Neural cell (in vitro differentiated cells): ENCODE data around the gene GAS2L3. TPM values are rescaled to one million over a fixed set of nuclear protein-coding genes. Genes with fewer than 3 reads are reported as not detected.
A peak's percentile ranks its signal among the peaks of the same experiment; 100 is the strongest.

Experiments used
- H2AFZ ChIP-seq: fragments of 200-600, 300-800 bp; sonication (generic), shearing (Covaris generic); 2 replicates; pipeline ENCODE4 v1.6.0; 2014; ENCODE audit warnings: low read depth, mild to moderate bottlenecking, antibody characterized with exemption, low read length, moderate library complexity
- H3F3A ChIP-seq: fragments of 200-600 bp; shearing (Covaris generic); 2 replicates; pipeline ENCODE4 v1.6.1; 2016; ENCODE audit warnings: mild to moderate bottlenecking, moderate library complexity, mixed read lengths, antibody characterized with exemption, low read length; ENCODE audit not compliant: insufficient read depth, poor library complexity, severe bottlenecking
- H3K27ac ChIP-seq: fragments of 200-600, 300-800 bp; sonication (generic), shearing (Covaris generic); 2 replicates; pipeline ENCODE4 v1.5.1; 2014; ENCODE audit warnings: mild to moderate bottlenecking, low read length, moderate library complexity
- H3K27me3 ChIP-seq: fragments of 300-800, 200-600 bp; sonication (generic), shearing (Covaris generic); 2 replicates; pipeline ENCODE4 v1.6.0; 2014; ENCODE audit warnings: mild to moderate bottlenecking, low read depth, low read length, moderate library complexity; ENCODE audit not compliant: insufficient read depth
- H3K36me3 ChIP-seq: fragments of 300-800, 200-600 bp; sonication (generic), shearing (Covaris generic); 2 replicates; pipeline ENCODE4 v1.5.1; 2014; ENCODE audit warnings: mild to moderate bottlenecking, antibody characterized with exemption, low read length, moderate library complexity; ENCODE audit not compliant: insufficient read depth
- H3K4me2 ChIP-seq: fragments of 300-800, 200-600 bp; sonication (generic), shearing (Covaris generic); 2 replicates; pipeline ENCODE4 v1.6.0; 2014; ENCODE audit warnings: mild to moderate bottlenecking, low read length
- H3K4me3 ChIP-seq: fragments of 300-800, 200-600 bp; sonication (generic), shearing (Covaris generic); 2 replicates; pipeline ENCODE4 v1.5.1; 2014; ENCODE audit warnings: mild to moderate bottlenecking, low read length, moderate library complexity
- H3K79me2 ChIP-seq: fragments of 200-600 bp; shearing (Covaris generic); replicated peaks from 2 replicates; pipeline ENCODE4 v1.6.0; 2014; ENCODE audit warnings: mild to moderate bottlenecking, low read length, moderate library complexity; ENCODE audit not compliant: insufficient read depth
- H3K9ac ChIP-seq: fragments of 300-800, 200-600 bp; sonication (generic), shearing (Covaris generic); 2 replicates; pipeline ENCODE4 v1.6.1; 2016; ENCODE audit warnings: mild to moderate bottlenecking, low read length, mixed read lengths
- H3K9me2 ChIP-seq: fragments of 200-600 bp; shearing (Covaris generic); 2 replicates; pipeline ENCODE4 v1.6.1; 2016; ENCODE audit warnings: mild to moderate bottlenecking, low read length, mixed read lengths; ENCODE audit not compliant: insufficient read depth
- H3K9me3 ChIP-seq: fragments of 200-600, 300-800 bp; sonication (generic), shearing (Covaris generic); 2 replicates; pipeline ENCODE4 v1.6.1; 2016; ENCODE audit warnings: mild to moderate bottlenecking, mixed run types, low read length, moderate library complexity, mixed read lengths
- H4K20me1 ChIP-seq: fragments of 200-600 bp; shearing (Covaris generic); 2 replicates; pipeline ENCODE4 v1.6.1; 2016; ENCODE audit warnings: mild to moderate bottlenecking, mixed run types; ENCODE audit not compliant: insufficient read depth
- CTCF ChIP-seq: fragments of 450-650 bp; IDR thresholded peaks from 2 replicates; pipeline ENCODE4 v1.5.1; 2014; ENCODE audit warnings: antibody characterized with exemption, mild to moderate bottlenecking, moderate library complexity; ENCODE audit not compliant: poor library complexity, severe bottlenecking
- EP300 ChIP-seq: fragments of 450-650 bp; conservative IDR thresholded peaks from 2 replicates; pipeline ENCODE4 v1.6.1; 2014; ENCODE audit warnings: antibody characterized with exemption, mild to moderate bottlenecking, moderate library complexity; ENCODE audit not compliant: poor library complexity, severe bottlenecking
- EZH2 ChIP-seq: fragments of 200-600, 300-800 bp; shearing (Covaris generic), sonication (generic); IDR thresholded peaks from 2 replicates; pipeline ENCODE4 v1.6.1; 2014; ENCODE audit warnings: antibody characterized with exemption, low read length, borderline replicate concordance, mild to moderate bottlenecking; ENCODE audit not compliant: insufficient read depth, poor library complexity, severe bottlenecking
- MXI1 ChIP-seq: fragments of 450-650 bp; conservative IDR thresholded peaks from 2 replicates; pipeline ENCODE4 v1.6.1; 2014; ENCODE audit warnings: antibody characterized with exemption, mild to moderate bottlenecking; ENCODE audit not compliant: poor library complexity, severe bottlenecking
- POLR2AphosphoS5 ChIP-seq: IDR thresholded peaks from 2 replicates; pipeline ENCODE4 v1.6.1; 2012
- RAD21 ChIP-seq: fragments of 450-650 bp; conservative IDR thresholded peaks from 2 replicates; pipeline ENCODE4 v1.6.1; 2014; ENCODE audit warnings: antibody characterized with exemption, mild to moderate bottlenecking, moderate library complexity
- SMC3 ChIP-seq: fragments of 450-650 bp; conservative IDR thresholded peaks from 2 replicates; pipeline ENCODE4 v1.6.1; 2014; ENCODE audit warnings: antibody characterized with exemption, mild to moderate bottlenecking, moderate library complexity; ENCODE audit not compliant: poor library complexity
- TAF1 ChIP-seq: IDR thresholded peaks from 2 replicates; pipeline ENCODE4 v1.6.1; 2012; ENCODE audit warnings: low read depth
- polyA plus RNA-seq: library from polyadenylated mRNA; depleted of rRNA; stranded (reverse); fragments of >200 nt; gene quantifications from 2 replicates; pipeline ENCODE4 v1.2.3, GENCODE V29; 2014
- TF ChIP-seq, protein P1 (sequence below): IDR thresholded peaks from 2 replicates; pipeline ENCODE4 v1.6.1; 2012; ENCODE audit warnings: borderline replicate concordance

GAS2L3 gene
- polyA plus RNA-seq, 1 donor from 2014 or later, result 0.67 TPM

DNA sequence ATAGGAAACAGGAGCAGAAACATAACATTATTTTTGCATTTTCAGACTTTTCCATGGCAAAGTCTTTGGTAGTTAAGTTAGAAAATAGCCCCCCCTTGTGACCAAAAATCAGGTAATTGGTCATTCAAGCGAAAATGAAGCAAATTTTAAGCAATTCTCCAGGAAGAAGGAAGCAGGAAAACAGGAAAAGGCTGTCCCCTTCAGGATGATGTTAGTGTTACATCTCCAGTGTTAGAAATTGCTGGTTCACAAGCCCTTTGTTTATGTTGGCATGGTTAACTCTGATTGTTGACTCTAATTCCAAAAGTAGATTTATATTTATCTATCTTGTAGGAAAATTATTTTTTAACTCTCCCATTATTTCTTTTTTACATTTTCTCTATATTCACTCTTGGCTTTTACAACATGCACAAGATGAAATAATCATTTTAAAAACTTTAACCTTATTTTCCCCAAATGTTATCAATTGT, 18.8 kb upstream of the GAS2L3 start:
- Histone ChIP-seq H3K9ac (no peak overlapping the region), H3K4me2 (no peak overlapping the region), H3F3A (no peaks in the 10 kb centered on the region), H3K36me3 (no peaks in the 10 kb centered on the region), H3K9me2 (no peaks in the 10 kb centered on the region), H3K79me2 (no peaks in the 10 kb centered on the region), H3K4me3 (no peak overlapping the region), H3K27ac (no peak overlapping the region), H3K27me3 (no peaks in the 10 kb centered on the region), H4K20me1 (no peaks in the 10 kb centered on the region), H2AFZ (no peak overlapping the region), H3K9me3 (no peaks in the 10 kb centered on the region)
- TF ChIP-seq CTCF (peak; percentile 94), RAD21 (peak; percentile 90), SMC3 (peak; percentile 91)
- TF ChIP-seq, protein P1, sequence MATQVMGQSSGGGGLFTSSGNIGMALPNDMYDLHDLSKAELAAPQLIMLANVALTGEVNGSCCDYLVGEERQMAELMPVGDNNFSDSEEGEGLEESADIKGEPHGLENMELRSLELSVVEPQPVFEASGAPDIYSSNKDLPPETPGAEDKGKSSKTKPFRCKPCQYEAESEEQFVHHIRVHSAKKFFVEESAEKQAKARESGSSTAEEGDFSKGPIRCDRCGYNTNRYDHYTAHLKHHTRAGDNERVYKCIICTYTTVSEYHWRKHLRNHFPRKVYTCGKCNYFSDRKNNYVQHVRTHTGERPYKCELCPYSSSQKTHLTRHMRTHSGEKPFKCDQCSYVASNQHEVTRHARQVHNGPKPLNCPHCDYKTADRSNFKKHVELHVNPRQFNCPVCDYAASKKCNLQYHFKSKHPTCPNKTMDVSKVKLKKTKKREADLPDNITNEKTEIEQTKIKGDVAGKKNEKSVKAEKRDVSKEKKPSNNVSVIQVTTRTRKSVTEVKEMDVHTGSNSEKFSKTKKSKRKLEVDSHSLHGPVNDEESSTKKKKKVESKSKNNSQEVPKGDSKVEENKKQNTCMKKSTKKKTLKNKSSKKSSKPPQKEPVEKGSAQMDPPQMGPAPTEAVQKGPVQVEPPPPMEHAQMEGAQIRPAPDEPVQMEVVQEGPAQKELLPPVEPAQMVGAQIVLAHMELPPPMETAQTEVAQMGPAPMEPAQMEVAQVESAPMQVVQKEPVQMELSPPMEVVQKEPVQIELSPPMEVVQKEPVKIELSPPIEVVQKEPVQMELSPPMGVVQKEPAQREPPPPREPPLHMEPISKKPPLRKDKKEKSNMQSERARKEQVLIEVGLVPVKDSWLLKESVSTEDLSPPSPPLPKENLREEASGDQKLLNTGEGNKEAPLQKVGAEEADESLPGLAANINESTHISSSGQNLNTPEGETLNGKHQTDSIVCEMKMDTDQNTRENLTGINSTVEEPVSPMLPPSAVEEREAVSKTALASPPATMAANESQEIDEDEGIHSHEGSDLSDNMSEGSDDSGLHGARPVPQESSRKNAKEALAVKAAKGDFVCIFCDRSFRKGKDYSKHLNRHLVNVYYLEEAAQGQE, result no peak

DNA sequence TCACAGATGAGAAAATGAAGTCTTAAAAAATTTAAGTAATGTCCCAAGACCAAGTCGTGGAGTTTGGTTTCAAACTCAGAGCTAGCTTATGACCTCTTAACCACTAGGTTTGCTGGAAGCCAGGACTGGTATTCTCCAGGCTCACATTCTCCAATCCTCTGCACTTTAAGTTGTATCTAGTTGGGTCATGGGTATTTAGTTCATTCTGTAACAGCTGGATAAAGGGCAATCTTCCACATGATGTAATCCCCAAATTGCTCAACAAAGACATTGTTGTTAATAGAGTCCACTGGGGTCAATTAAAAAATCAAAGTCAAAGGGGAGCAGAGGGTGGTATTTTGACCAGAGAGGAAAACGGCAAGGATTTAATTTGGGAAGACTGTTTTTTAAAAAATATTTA, 17.8 kb upstream of the GAS2L3 start:
- no peak overlapping the region for H2AFZ ChIP-seq
- H3K4me3 ChIP-seq, result no peak overlapping the region
- H3K9ac ChIP-seq, result no peak overlapping the region
- no peaks in the 10 kb centered on the region for H3K36me3 ChIP-seq
- H3K9me2 ChIP-seq, result no peaks in the 10 kb centered on the region
- no peak overlapping the region for H3K27ac ChIP-seq
- no peaks in the 10 kb centered on the region for H3K27me3 ChIP-seq
- no peak overlapping the region for H3K4me2 ChIP-seq
- no peaks in the 10 kb centered on the region for H4K20me1 ChIP-seq
- H3F3A ChIP-seq, result no peaks in the 10 kb centered on the region
- no peaks in the 10 kb centered on the region for H3K9me3 ChIP-seq
- no peaks in the 10 kb centered on the region for H3K79me2 ChIP-seq
- TF ChIP-seq TAF1 (no peak), POLR2AphosphoS5 (no peak), CTCF (no peak), RAD21 (no peak), EP300 (no peak), MXI1 (no peak), EZH2 (no peak)
- TF ChIP-seq, protein P1, result no peak
